SHP77 (cell line): ENCODE data around the gene MARK4.

Experiments used
- DNase-seq, 2 experiments: peaks; one replicate each; lab custom pipeline; 2025; lab: John Stamatoyannopoulos, UW

MARK4 gene

GRCh38 chr19:45340232-45340898 is 89.3 kb downstream of the MARK4 start, which contains the start of gene KLC3:
Gene KLC3 (plus strand): TSS chr19:45340750. CDS start chr19:45345542, 4,792 bp downstream.
- no peak for DNase-seq

GRCh38 chr19:45340899-45341453 is 89.9 kb downstream of the MARK4 start:
- no peak for DNase-seq

GRCh38 chr19:45342911-45343310 is 91.8 kb downstream of the MARK4 start:
- DNase-seq, result no peak

GRCh38 chr19:45344621-45345505 is 93.8 kb downstream of the MARK4 start:
- DNase-seq, result no peak

GRCh38 chr19:45345506-45345860 is 94.4 kb downstream of the MARK4 start:
- DNase-seq, result no peak

GRCh38 chr19:45346449-45346848 is 95.4 kb downstream of the MARK4 start:
- DNase-seq, result peak; percentile 51 to 60

GRCh38 chr19:45347570-45348366 is 96.7 kb downstream of the MARK4 start:
- no peak for DNase-seq

GRCh38 chr19:45348367-45349125 is 97.5 kb downstream of the MARK4 start:
- no peak for DNase-seq

- no peak for DNase-seq
Measured at GRCh38 chr19:45349126-45349415, 98.0 kb downstream of the MARK4 start.

GRCh38 chr19:45349430-45349941 is 98.4 kb downstream of the MARK4 start:
- no peak for DNase-seq

- no peak for DNase-seq
Measured at GRCh38 chr19:45350477-45351058, 99.5 kb downstream of the MARK4 start.

- DNase-seq, result no peak
Measured at GRCh38 chr19:45351401-45351952, 100.4 kb downstream of the MARK4 start.

- DNase-seq, result no peak
Measured at GRCh38 chr19:45352062-45352461, 101.0 kb downstream of the MARK4 start.

GRCh38 chr19:45352471-45352870 is 101.4 kb downstream of the MARK4 start:
- no peak for DNase-seq

GRCh38 chr19:45352914-45353796 is 102.1 kb downstream of the MARK4 start:
- DNase-seq, result no peak

GRCh38 chr19:45354241-45354842 is 103.3 kb downstream of the MARK4 start:
- no peak for DNase-seq
